Small intestine (tissue), 7 donors: ENCODE measurements around the gene KDELR1. TPM values are rescaled to one million over a fixed set of nuclear protein-coding genes. Genes with fewer than 3 reads are reported as not detected.

Experiments
- DNase-seq, 2 donors: peaks; one replicate each; pipeline versions ENCODE4 v3.0.0 to v3.0.0-alpha.2; 2013
- FAIRE-seq: peaks from 2 replicates; lab custom pipeline; 2012; peaks lifted over from hg19 to GRCh38; lab: Jason Lieb, UNC
- H3K27ac ChIP-seq, 3 donors: one replicate each; pipeline ENCODE4 v1.5.1; 2013; ENCODE audit warnings: low read length in 2 of 3, mild to moderate bottlenecking in 2 of 3, control low read depth in 1 of 3, inconsistent platforms in 1 of 3, low read depth in 1 of 3, moderate library complexity in 1 of 3
- H3K27me3 ChIP-seq, 3 donors: one replicate each; pipeline ENCODE4 v1.6.1; 2013; ENCODE audit warnings: low read length in 3 of 3, inconsistent platforms in 1 of 3; ENCODE audit not compliant: control insufficient read depth in 3 of 3, insufficient read depth in 3 of 3
- H3K36me3 ChIP-seq, 3 donors: one replicate each; pipeline ENCODE4 v1.6.1; 2013; ENCODE audit warnings: low read length in 3 of 3, inconsistent platforms in 1 of 3, low read depth in 1 of 3, mild to moderate bottlenecking in 1 of 3, moderate library complexity in 1 of 3; ENCODE audit not compliant: control insufficient read depth in 3 of 3, insufficient read depth in 2 of 3
- H3K4me1 ChIP-seq, 3 donors: one replicate each; pipeline ENCODE4 v1.6.1; 2013; ENCODE audit warnings: low read length in 2 of 3, inconsistent platforms in 1 of 3, low read depth in 1 of 3, mild to moderate bottlenecking in 1 of 3, moderate library complexity in 1 of 3; ENCODE audit not compliant: control insufficient read depth in 3 of 3, insufficient read depth in 2 of 3
- H3K4me3 ChIP-seq, 3 donors: one replicate each; pipeline ENCODE4 v1.5.1; 2013; ENCODE audit warnings: low read length in 3 of 3, control low read depth in 1 of 3, inconsistent platforms in 1 of 3, low read depth in 1 of 3, mild to moderate bottlenecking in 1 of 3, moderate library complexity in 1 of 3
- H3K9me3 ChIP-seq, 2 donors: one replicate each; pipeline ENCODE4 v1.6.1; 2013; ENCODE audit warnings: low read depth in 1 of 2, low read length in 1 of 2; ENCODE audit not compliant: control insufficient read depth in 2 of 2, insufficient read depth in 1 of 2
- WGBS, 3 donors: extraction: QIAGEN DNeasy Blood & Tissue Kit; methylation state at CpG; one replicate each; pipeline ENCODE4 v1.1.7; 2013; 5-methylcytosine and 5-hydroxymethylcytosine counted together
- polyA plus RNA-seq, 4 donors: library from polyadenylated mRNA; stranded (reverse) in 3 of 4; unstranded in 1 of 4; fragments of 200-250 nt in 3 of 4; fragments of 120-200 nt in 1 of 4; gene quantifications; one replicate each; pipeline versions ENCODE4 v1.2.1 to v1.2.3, GENCODE V29; 2013
- donor health status: healthy with polysubstance abuse.
- donor health status: control.
- donor health status: control.
- donor health status: Bipolar disorder and iron deficiency.
- donor health status: healthy.

The KDELR1 gene
- polyA plus RNA-seq, 4 donors, result 95.4 to 288 (median 166) TPM

GRCh38 chr19:48405010-48405659 is 13.8 kb upstream of the KDELR1 start:
- FAIRE-seq (no peak), DNase-seq (no peak)
- H3K27ac ChIP-seq, result no peak overlapping the region
- peaks cover 0 to 3% (median 0%) of the 10 kb centered on the region in 3 donors for H3K4me1 ChIP-seq
- no peak overlapping the region for H3K4me3 ChIP-seq
- WGBS, 3 donors, result 89 to 94% (median 94%) methylated on average over 26 to 27 of the region's 27 CpGs
- H3K36me3 ChIP-seq, result no peaks in the 10 kb centered on the region
- peaks cover 0 to 13% (median 0%) of the 10 kb centered on the region in 3 donors for H3K27me3 ChIP-seq
- peaks cover 0 to 7% of the 10 kb centered on the region in 2 donors for H3K9me3 ChIP-seq

GRCh38 chr19:48403606-48404005 is 12.3 kb upstream of the KDELR1 start:
- H3K27me3 ChIP-seq, result peaks cover 0 to 13% (median 0%) of the 10 kb centered on the region in 3 donors
- H3K36me3 ChIP-seq, result no peaks in the 10 kb centered on the region
- FAIRE-seq (no peak), DNase-seq (peak; percentile 66 to 76)
- WGBS, 3 donors, result 29 to 41% (median 36%) methylated on average over 3 of the region's 3 CpGs
- peaks cover 0 to 7% of the 10 kb centered on the region in 2 donors for H3K9me3 ChIP-seq
- no peak overlapping the region for H3K27ac ChIP-seq
- H3K4me3 ChIP-seq, result no peak overlapping the region
- peaks cover 0 to 6% (median 0%) of the 10 kb centered on the region in 3 donors for H3K4me1 ChIP-seq

DNA sequence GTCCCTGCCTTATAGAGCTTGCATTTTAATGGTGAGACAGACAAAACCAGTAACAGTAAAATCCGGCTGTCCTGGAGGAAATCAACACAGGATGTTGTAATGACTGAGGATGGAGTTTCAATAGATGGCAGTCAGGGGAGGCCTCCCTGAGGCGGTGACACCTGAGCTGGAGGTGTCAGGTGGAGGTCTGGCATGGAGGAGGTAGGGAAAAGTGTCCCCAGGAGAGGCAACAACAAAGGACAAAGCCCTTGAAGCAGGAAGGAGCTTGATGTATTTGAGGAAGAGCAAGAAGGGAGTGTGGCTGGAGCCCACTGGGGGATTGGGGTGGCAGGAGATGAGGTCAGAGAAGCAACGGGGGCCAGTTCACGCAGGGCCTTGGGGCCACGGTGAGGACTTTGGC is 9.9 kb upstream of the KDELR1 start:
- H3K4me3 ChIP-seq, result no peak overlapping the region
- WGBS, 3 donors, result 76 to 88% (median 77%) methylated on average over 5 of the region's 5 CpGs
- no peaks in the 10 kb centered on the region for H3K36me3 ChIP-seq
- H3K4me1 ChIP-seq, result peaks cover 0 to 18% (median 2%) of the 10 kb centered on the region in 3 donors
- DNase-seq (no peak), FAIRE-seq (no peak)
- H3K27me3 ChIP-seq, result peaks cover 0 to 24% (median 1%) of the 10 kb centered on the region in 3 donors
- no peak overlapping the region for H3K27ac ChIP-seq
- H3K9me3 ChIP-seq, result peaks cover 0 to 7% of the 10 kb centered on the region in 2 donors

- peaks cover 4 to 29% (median 11%) of the 10 kb centered on the region in 3 donors for H3K27me3 ChIP-seq
- H3K36me3 ChIP-seq, result no peaks in the 10 kb centered on the region
- WGBS, 3 donors, result 29 to 39% (median 34%) methylated on average over 14 of the region's 14 CpGs
- H3K4me3 ChIP-seq, result no peak overlapping the region
- H3K4me1 ChIP-seq, result peaks cover 0 to 26% (median 2%) of the 10 kb centered on the region in 3 donors
- no peak for FAIRE-seq
- peak; percentile 53 to 56 for DNase-seq
- peak overlapping the region in 2 of 3 donors; percentile 32 to 66 for H3K27ac ChIP-seq
- no peaks in the 10 kb centered on the region for H3K9me3 ChIP-seq
These were observed 8.8 kb upstream of the KDELR1 start for GRCh38 chr19:48400018-48400742.

- Histone ChIP-seq H3K27ac (peak overlapping the region in 1 of 3 donors; percentile 85), H3K4me3 (peak overlapping the region in 2 of 3 donors; percentile 32 to 59), H3K9me3 (no peaks in the 10 kb centered on the region), H3K36me3 (no peaks in the 10 kb centered on the region), H3K27me3 (peaks cover 5 to 45% (median 22%) of the 10 kb centered on the region in 3 donors), H3K4me1 (peaks cover 0 to 33% (median 2%) of the 10 kb centered on the region in 3 donors)
- FAIRE-seq, result no peak
- DNase-seq, result peak; percentile 79 to 88
- 6 to 7% (median 6%) methylated on average over 64 to 104 of the region's 104 CpGs for WGBS, 3 donors
These were observed 7.3 kb upstream of the KDELR1 start for GRCh38 chr19:48398375-48399235.

GRCh38 chr19:48398102-48398374 is 6.7 kb upstream of the KDELR1 start:
- Histone ChIP-seq H3K4me3 (peak overlapping the region in 2 of 3 donors; percentile 32 to 59), H3K36me3 (no peaks in the 10 kb centered on the region), H3K4me1 (peaks cover 0 to 33% (median 2%) of the 10 kb centered on the region in 3 donors), H3K9me3 (no peaks in the 10 kb centered on the region), H3K27ac (no peak overlapping the region), H3K27me3 (peaks cover 5 to 51% (median 22%) of the 10 kb centered on the region in 3 donors)
- 1 to 4% (median 3%) methylated on average over 17 of the region's 17 CpGs for WGBS, 3 donors
- DNase-seq (no peak), FAIRE-seq (no peak)

- WGBS, 3 donors, result 41 to 52% (median 42%) methylated on average over 22 of the region's 22 CpGs
- H3K36me3 ChIP-seq, result no peaks in the 10 kb centered on the region
- H3K4me3 ChIP-seq, result peak overlapping the region in 2 of 3 donors; percentile 32 to 59
- no peak overlapping the region for H3K27ac ChIP-seq
- H3K27me3 ChIP-seq, result peaks cover 5 to 56% (median 22%) of the 10 kb centered on the region in 3 donors
- FAIRE-seq (no peak), DNase-seq (no peak)
- peaks cover 0 to 33% (median 2%) of the 10 kb centered on the region in 3 donors for H3K4me1 ChIP-seq
- H3K9me3 ChIP-seq, result no peaks in the 10 kb centered on the region
These were observed 6.1 kb upstream of the KDELR1 start for GRCh38 chr19:48397263-48398101.
